Hair follicular keratinocyte (primary cell): Measurements from ENCODE around the gene FOXA2. TPM values are rescaled to one million over a fixed set of nuclear protein-coding genes. Genes with fewer than 3 reads are reported as not detected.

ENCODE experiments used
- total RNA-seq: library from RNA; depleted of rRNA; stranded (reverse); fragments of >200 nt; gene quantifications from 2 replicates; pipeline ENCODE4 v1.2.3, GENCODE V29; 2015

Gene FOXA2
- 6.2 and 6.7 TPM in 2 replicates for total RNA-seq

DNA sequence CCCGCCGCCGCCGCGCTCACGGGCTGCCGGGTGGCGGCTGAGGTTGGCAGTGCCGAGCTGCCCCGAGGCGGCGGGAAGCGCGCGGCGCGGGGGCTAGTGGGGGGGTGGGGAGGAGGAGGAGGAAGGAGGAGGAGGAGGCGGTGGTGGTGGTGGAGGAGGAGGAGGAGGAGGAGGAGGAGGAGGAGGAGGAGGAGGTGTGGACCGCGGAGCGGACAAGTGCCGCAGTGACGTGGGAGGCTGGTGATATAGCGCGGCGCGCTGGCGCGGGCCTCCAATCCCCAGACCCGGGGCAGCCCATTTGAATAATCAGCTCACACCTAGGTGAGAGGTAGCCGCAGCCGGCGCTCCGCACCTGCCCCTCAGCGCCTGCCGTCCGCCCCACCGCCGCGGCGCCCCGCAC is at the start of gene FOXA2:
Gene FOXA2 (minus strand): TSS at position 51 of the 400 bp plus-strand sequence. CDS start 294 bp downstream, outside the sequence.

